Neural cell (in vitro differentiated cells): ENCODE results near the gene BIRC6. TPM values are rescaled to one million over a fixed set of nuclear protein-coding genes. Genes with fewer than 3 reads are reported as not detected.

Experiments
- H2AFZ ChIP-seq: fragments of 200-600, 300-800 bp; sonication (generic), shearing (Covaris generic); 2 replicates; pipeline ENCODE4 v1.6.0; 2014; ENCODE audit warnings: low read depth, mild to moderate bottlenecking, antibody characterized with exemption, low read length, moderate library complexity
- H3F3A ChIP-seq: fragments of 200-600 bp; shearing (Covaris generic); 2 replicates; pipeline ENCODE4 v1.6.1; 2016; ENCODE audit warnings: mild to moderate bottlenecking, moderate library complexity, mixed read lengths, antibody characterized with exemption, low read length; ENCODE audit not compliant: insufficient read depth, poor library complexity, severe bottlenecking
- H3K27ac ChIP-seq: fragments of 200-600, 300-800 bp; sonication (generic), shearing (Covaris generic); 2 replicates; pipeline ENCODE4 v1.5.1; 2014; ENCODE audit warnings: mild to moderate bottlenecking, low read length, moderate library complexity
- H3K27me3 ChIP-seq: fragments of 300-800, 200-600 bp; sonication (generic), shearing (Covaris generic); 2 replicates; pipeline ENCODE4 v1.6.0; 2014; ENCODE audit warnings: mild to moderate bottlenecking, low read depth, low read length, moderate library complexity; ENCODE audit not compliant: insufficient read depth
- H3K36me3 ChIP-seq: fragments of 300-800, 200-600 bp; sonication (generic), shearing (Covaris generic); 2 replicates; pipeline ENCODE4 v1.5.1; 2014; ENCODE audit warnings: mild to moderate bottlenecking, antibody characterized with exemption, low read length, moderate library complexity; ENCODE audit not compliant: insufficient read depth
- H3K4me2 ChIP-seq: fragments of 300-800, 200-600 bp; sonication (generic), shearing (Covaris generic); 2 replicates; pipeline ENCODE4 v1.6.0; 2014; ENCODE audit warnings: mild to moderate bottlenecking, low read length
- H3K4me3 ChIP-seq: fragments of 300-800, 200-600 bp; sonication (generic), shearing (Covaris generic); 2 replicates; pipeline ENCODE4 v1.5.1; 2014; ENCODE audit warnings: mild to moderate bottlenecking, low read length, moderate library complexity
- H3K79me2 ChIP-seq: fragments of 200-600 bp; shearing (Covaris generic); replicated peaks from 2 replicates; pipeline ENCODE4 v1.6.0; 2014; ENCODE audit warnings: mild to moderate bottlenecking, low read length, moderate library complexity; ENCODE audit not compliant: insufficient read depth
- H3K9ac ChIP-seq: fragments of 300-800, 200-600 bp; sonication (generic), shearing (Covaris generic); 2 replicates; pipeline ENCODE4 v1.6.1; 2016; ENCODE audit warnings: mild to moderate bottlenecking, low read length, mixed read lengths
- H3K9me2 ChIP-seq: fragments of 200-600 bp; shearing (Covaris generic); 2 replicates; pipeline ENCODE4 v1.6.1; 2016; ENCODE audit warnings: mild to moderate bottlenecking, low read length, mixed read lengths; ENCODE audit not compliant: insufficient read depth
- H3K9me3 ChIP-seq: fragments of 200-600, 300-800 bp; sonication (generic), shearing (Covaris generic); 2 replicates; pipeline ENCODE4 v1.6.1; 2016; ENCODE audit warnings: mild to moderate bottlenecking, mixed run types, low read length, moderate library complexity, mixed read lengths
- H4K20me1 ChIP-seq: fragments of 200-600 bp; shearing (Covaris generic); 2 replicates; pipeline ENCODE4 v1.6.1; 2016; ENCODE audit warnings: mild to moderate bottlenecking, mixed run types; ENCODE audit not compliant: insufficient read depth
- CTCF ChIP-seq: fragments of 450-650 bp; IDR thresholded peaks from 2 replicates; pipeline ENCODE4 v1.5.1; 2014; ENCODE audit warnings: antibody characterized with exemption, mild to moderate bottlenecking, moderate library complexity; ENCODE audit not compliant: poor library complexity, severe bottlenecking
- EP300 ChIP-seq: fragments of 450-650 bp; conservative IDR thresholded peaks from 2 replicates; pipeline ENCODE4 v1.6.1; 2014; ENCODE audit warnings: antibody characterized with exemption, mild to moderate bottlenecking, moderate library complexity; ENCODE audit not compliant: poor library complexity, severe bottlenecking
- EZH2 ChIP-seq: fragments of 200-600, 300-800 bp; shearing (Covaris generic), sonication (generic); IDR thresholded peaks from 2 replicates; pipeline ENCODE4 v1.6.1; 2014; ENCODE audit warnings: antibody characterized with exemption, low read length, borderline replicate concordance, mild to moderate bottlenecking; ENCODE audit not compliant: insufficient read depth, poor library complexity, severe bottlenecking
- MXI1 ChIP-seq: fragments of 450-650 bp; conservative IDR thresholded peaks from 2 replicates; pipeline ENCODE4 v1.6.1; 2014; ENCODE audit warnings: antibody characterized with exemption, mild to moderate bottlenecking; ENCODE audit not compliant: poor library complexity, severe bottlenecking
- POLR2AphosphoS5 ChIP-seq: IDR thresholded peaks from 2 replicates; pipeline ENCODE4 v1.6.1; 2012
- RAD21 ChIP-seq: fragments of 450-650 bp; conservative IDR thresholded peaks from 2 replicates; pipeline ENCODE4 v1.6.1; 2014; ENCODE audit warnings: antibody characterized with exemption, mild to moderate bottlenecking, moderate library complexity
- SMC3 ChIP-seq: fragments of 450-650 bp; conservative IDR thresholded peaks from 2 replicates; pipeline ENCODE4 v1.6.1; 2014; ENCODE audit warnings: antibody characterized with exemption, mild to moderate bottlenecking, moderate library complexity; ENCODE audit not compliant: poor library complexity
- TAF1 ChIP-seq: IDR thresholded peaks from 2 replicates; pipeline ENCODE4 v1.6.1; 2012; ENCODE audit warnings: low read depth
- polyA plus RNA-seq: library from polyadenylated mRNA; depleted of rRNA; stranded (reverse); fragments of >200 nt; gene quantifications from 2 replicates; pipeline ENCODE4 v1.2.3, GENCODE V29; 2014
- TF ChIP-seq, protein P1 (sequence below): IDR thresholded peaks from 2 replicates; pipeline ENCODE4 v1.6.1; 2012; ENCODE audit warnings: borderline replicate concordance

Gene BIRC6
- polyA plus RNA-seq, 1 donor from 2014 or later = 109 TPM

GRCh38 chr2:32355976-32356680, 695 bp upstream of the BIRC6 start:
- H3F3A ChIP-seq = no peaks in the 10 kb centered on the region
- H3K27ac ChIP-seq = peak overlapping the region; percentile 95
- H3K9me3 ChIP-seq = no peaks in the 10 kb centered on the region
- H4K20me1 ChIP-seq = no peaks in the 10 kb centered on the region
- H3K79me2 ChIP-seq = peaks cover 31% of the 10 kb centered on the region
- H3K4me3 ChIP-seq = peak overlapping the region; percentile 82
- H3K27me3 ChIP-seq = no peaks in the 10 kb centered on the region
- H3K4me2 ChIP-seq = peak overlapping the region; percentile 49
- no peak for TF ChIP-seq POLR2AphosphoS5
- TF ChIP-seq, protein P1, sequence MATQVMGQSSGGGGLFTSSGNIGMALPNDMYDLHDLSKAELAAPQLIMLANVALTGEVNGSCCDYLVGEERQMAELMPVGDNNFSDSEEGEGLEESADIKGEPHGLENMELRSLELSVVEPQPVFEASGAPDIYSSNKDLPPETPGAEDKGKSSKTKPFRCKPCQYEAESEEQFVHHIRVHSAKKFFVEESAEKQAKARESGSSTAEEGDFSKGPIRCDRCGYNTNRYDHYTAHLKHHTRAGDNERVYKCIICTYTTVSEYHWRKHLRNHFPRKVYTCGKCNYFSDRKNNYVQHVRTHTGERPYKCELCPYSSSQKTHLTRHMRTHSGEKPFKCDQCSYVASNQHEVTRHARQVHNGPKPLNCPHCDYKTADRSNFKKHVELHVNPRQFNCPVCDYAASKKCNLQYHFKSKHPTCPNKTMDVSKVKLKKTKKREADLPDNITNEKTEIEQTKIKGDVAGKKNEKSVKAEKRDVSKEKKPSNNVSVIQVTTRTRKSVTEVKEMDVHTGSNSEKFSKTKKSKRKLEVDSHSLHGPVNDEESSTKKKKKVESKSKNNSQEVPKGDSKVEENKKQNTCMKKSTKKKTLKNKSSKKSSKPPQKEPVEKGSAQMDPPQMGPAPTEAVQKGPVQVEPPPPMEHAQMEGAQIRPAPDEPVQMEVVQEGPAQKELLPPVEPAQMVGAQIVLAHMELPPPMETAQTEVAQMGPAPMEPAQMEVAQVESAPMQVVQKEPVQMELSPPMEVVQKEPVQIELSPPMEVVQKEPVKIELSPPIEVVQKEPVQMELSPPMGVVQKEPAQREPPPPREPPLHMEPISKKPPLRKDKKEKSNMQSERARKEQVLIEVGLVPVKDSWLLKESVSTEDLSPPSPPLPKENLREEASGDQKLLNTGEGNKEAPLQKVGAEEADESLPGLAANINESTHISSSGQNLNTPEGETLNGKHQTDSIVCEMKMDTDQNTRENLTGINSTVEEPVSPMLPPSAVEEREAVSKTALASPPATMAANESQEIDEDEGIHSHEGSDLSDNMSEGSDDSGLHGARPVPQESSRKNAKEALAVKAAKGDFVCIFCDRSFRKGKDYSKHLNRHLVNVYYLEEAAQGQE = no peak
- TF ChIP-seq EP300 = no peak
- no peak for TF ChIP-seq RAD21
- no peak for TF ChIP-seq MXI1
- TF ChIP-seq TAF1 = no peak
- TF ChIP-seq EZH2 = no peak
- TF ChIP-seq CTCF = no peak
- no peak for TF ChIP-seq SMC3
- peak overlapping the region; percentile 95 for H2AFZ ChIP-seq
- H3K36me3 ChIP-seq = no peaks in the 10 kb centered on the region
- peak overlapping the region; percentile 94 for H3K9ac ChIP-seq
- H3K9me2 ChIP-seq = no peaks in the 10 kb centered on the region

DNA sequence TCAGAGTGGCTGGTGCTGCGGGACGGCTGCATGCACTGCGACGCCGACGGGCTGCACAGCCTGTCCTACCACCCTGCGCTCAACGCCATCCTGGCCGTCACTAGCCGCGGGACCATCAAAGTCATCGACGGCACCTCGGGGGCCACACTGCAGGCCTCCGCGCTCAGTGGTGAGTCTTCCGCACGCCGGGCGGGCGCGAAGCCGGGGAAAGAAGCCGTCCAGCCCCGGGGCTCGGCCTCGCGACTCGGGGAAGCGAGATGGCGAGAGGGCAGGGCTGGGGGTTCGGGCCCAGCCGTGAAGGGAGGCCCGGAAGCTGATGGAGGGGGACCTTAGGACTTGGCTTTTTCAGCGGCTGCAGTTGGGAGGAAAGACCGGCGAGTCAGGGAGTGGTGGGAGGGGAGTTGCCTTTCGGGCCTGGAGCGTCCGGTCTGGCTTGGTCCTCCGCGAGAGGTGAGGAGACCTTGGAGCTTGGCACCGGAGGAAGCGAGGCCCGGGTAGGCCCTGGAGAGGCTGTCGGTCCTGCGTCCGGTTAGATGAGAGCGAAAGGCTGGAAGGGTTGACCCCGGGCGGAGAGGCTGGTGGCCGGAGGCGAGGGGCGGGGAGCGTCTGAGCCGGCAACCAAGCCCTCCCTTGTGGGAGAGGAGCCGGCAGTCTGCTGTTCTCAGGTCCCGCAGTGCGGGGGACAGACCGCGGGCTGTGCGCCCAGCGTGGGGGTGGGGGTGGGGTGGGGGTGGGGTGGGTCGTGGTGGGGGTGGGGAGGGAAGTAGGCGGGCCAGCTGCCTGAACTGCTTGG, 691 bp downstream of the BIRC6 start:
- peaks cover 45% of the 10 kb centered on the region for H3K79me2 ChIP-seq
- H3K36me3 ChIP-seq = no peaks in the 10 kb centered on the region
- H4K20me1 ChIP-seq = no peaks in the 10 kb centered on the region
- no peaks in the 10 kb centered on the region for H3K9me3 ChIP-seq
- H3K27ac ChIP-seq = peak overlapping the region; percentile 95
- peak overlapping the region; percentile 82 for H3K4me3 ChIP-seq
- H3F3A ChIP-seq = no peaks in the 10 kb centered on the region
- no peak overlapping the region for H3K4me2 ChIP-seq
- peak overlapping the region; percentile 94 for H3K9ac ChIP-seq
- H3K27me3 ChIP-seq = no peaks in the 10 kb centered on the region
- H3K9me2 ChIP-seq = no peaks in the 10 kb centered on the region
- TF ChIP-seq POLR2AphosphoS5 = no peak
- TF ChIP-seq, protein P1 = peak; percentile 69
- H2AFZ ChIP-seq = peak overlapping the region; percentile 87
